Mucosa of descending colon (tissue), 3 donors: ENCODE measurements around the gene FPR3. TPM values are rescaled to one million over a fixed set of nuclear protein-coding genes. Genes with fewer than 3 reads are reported as not detected.

Experiments used
- ATAC-seq: fragments of 200-7000 bp; cut with Tn5 transposase; one replicate; pipeline ENCODE4 v1.9.1; 2020; ENCODE audit warnings: mild to moderate bottlenecking, moderate library complexity
- DNase-seq, 3 donors: peaks; one replicate each; pipeline ENCODE4 v3.0.0-alpha.2; 2020
- H3K36me3 ChIP-seq: fragments of 200-600 bp; one replicate; pipeline ENCODE4 v1.8.0; 2021; ENCODE audit warnings: low read depth, mild to moderate bottlenecking
- H3K4me1 ChIP-seq: fragments of 200-600 bp; one replicate; pipeline ENCODE4 v1.8.0; 2021; ENCODE audit warnings: low read depth, mild to moderate bottlenecking
- H3K4me3 ChIP-seq: fragments of 200-600 bp; one replicate; pipeline ENCODE4 v1.8.0; 2021; ENCODE audit warnings: mild to moderate bottlenecking
- H3K9me3 ChIP-seq: fragments of 200-600 bp; one replicate; pipeline ENCODE4 v1.8.0; 2021; ENCODE audit warnings: mild to moderate bottlenecking
- CTCF ChIP-seq: fragments of 200-600 bp; IDR thresholded peaks from one replicate; pipeline ENCODE4 v1.8.0; 2022; ENCODE audit warnings: antibody characterized with exemption, mild to moderate bottlenecking
- intact Hi-C, 2 donors: fragments of 100-400 bp; cut with DNase I in 1 of 2; cut with micrococcal nuclease in 1 of 2; formaldehyde crosslinking; loops; one replicate each; pipeline versions ENCODE4 v1.11.0 to v1.11.1; 2022; cut with DNase I, micrococcal nuclease
- long read RNA-seq, 2 donors: library from polyadenylated mRNA; unstranded; transcript quantifications; one replicate each; pipeline ENCODE4 v2.0.0, GENCODE V29; 2019 to 2021
- total RNA-seq, 3 donors: library from RNA; stranded (reverse); fragmentation: NEBNext Ultra II Directional in 2 of 3; extraction: Animal tissue kit (Norgen Biotek cat#: 25700) in 2 of 3; gene quantifications; one replicate each; pipeline versions ENCODE4 v1.2.1 to v1.2.4, GENCODE V29; 2021 to 2023
- donor health status: DM: no; HTN: no; CAD: no; lungs with moderate emphysema.
- donor health status: DM: no; HTN: no; CAD: no.
- donor health status: DM: no; HTN: yes; CAD: no.

Gene FPR3
- total RNA-seq = 1 to 10 TPM; 3.6 to 9.8 (median 7.4) TPM
- long read RNA-seq, donor 1, partial matches to known transcripts = 0 of 3 reads
- long read RNA-seq, donor 1, other reads (novel, unspliced or antisense) = 0 of 3 reads
- long read RNA-seq, donor 2, partial matches to known transcripts = 0 of 1 reads
- long read RNA-seq, donor 2, other reads (novel, unspliced or antisense) = 1 of 1 reads

GRCh38 chr19:51794885-51795490 lies at the start of gene FPR3:
Gene FPR3, plus strand, starts transcription at chr19:51795157. Its CDS starts 28,592 bp downstream, at chr19:51823749.
- Histone ChIP-seq H3K4me1 (no peaks in the 10 kb centered on the region), H3K9me3 (peaks cover 10% of the 10 kb centered on the region), H3K36me3 (no peaks in the 10 kb centered on the region), H3K4me3 (no peak within 1 kb of the TSS)
- no peak for TF ChIP-seq CTCF
- intact Hi-C loops = no loop called here
- no peak for ATAC-seq
- DNase-seq = no peak

- no peak for TF ChIP-seq CTCF
- Histone ChIP-seq H3K9me3 (no peaks in the 10 kb centered on the region), H3K36me3 (no peaks in the 10 kb centered on the region), H3K4me3 (no peak overlapping the region), H3K4me1 (no peaks in the 10 kb centered on the region)
- intact Hi-C loops = no loop called here
- DNase-seq (no peak), ATAC-seq (no peak)
Observed at GRCh38 chr19:51746731-51747130, 48.2 kb upstream of the FPR3 start.

- intact Hi-C loops = no loop called here
- no peak for TF ChIP-seq CTCF
- ATAC-seq = no peak
Observed at GRCh38 chr19:51749979-51750378, 45.0 kb upstream of the FPR3 start.

GRCh38 chr19:51750400-51751094 lies 44.4 kb upstream of the FPR3 start:
- Histone ChIP-seq H3K9me3 (no peaks in the 10 kb centered on the region), H3K4me1 (no peaks in the 10 kb centered on the region), H3K36me3 (no peaks in the 10 kb centered on the region), H3K4me3 (no peak overlapping the region)
- no peak for ATAC-seq
- intact Hi-C loops = no loop called here
- no peak for TF ChIP-seq CTCF
- DNase-seq = no peak

More at GRCh38 chr19:51749979-51750378, 45.0 kb upstream of the FPR3 start:
- no peaks in the 10 kb centered on the region for H3K9me3 ChIP-seq
- H3K4me3 ChIP-seq = no peak overlapping the region
- H3K36me3 ChIP-seq = no peaks in the 10 kb centered on the region
- DNase-seq = no peak
- no peaks in the 10 kb centered on the region for H3K4me1 ChIP-seq

- TF ChIP-seq CTCF = no peak
- Histone ChIP-seq H3K36me3 (no peaks in the 10 kb centered on the region), H3K4me3 (no peak within 1 kb of the TSS), H3K4me1 (no peaks in the 10 kb centered on the region), H3K9me3 (no peaks in the 10 kb centered on the region)
- peak; percentile 63 for ATAC-seq
- intact Hi-C loops = no loop called here
- DNase-seq = peak in 1 of 3 donors; percentile 13
Observed at GRCh38 chr19:51751655-51752054, 43.3 kb upstream of the FPR3 start, which contains the start of gene FPR1. Gene FPR1, minus strand, starts transcription at chr19:51751878. Its CDS starts 4,884 bp downstream, at chr19:51746994.
